ENCODE data around the gene NCOA7. TPM values are rescaled to one million over a fixed set of nuclear protein-coding genes. Genes with fewer than 3 reads are reported as not detected.
"Not testable (repeated sequence)": the region's sequence is repeated elsewhere in the genome, so short reads cannot be mapped to it uniquely, and the experiment has no call there.

Gene NCOA7
- total RNA-seq, 1 experiment from 2014 or later, result 51.0 TPM

GRCh38 chr6:125932451-125932795, 141.7 kb downstream of the NCOA7 start:
- intact Hi-C loops (cut with micrococcal nuclease; ENCODE audit: unreplicated experiment), result no loop called here
- no peaks in the 10 kb centered on the region for H3K27me3 ChIP-seq (ENCODE audit: insufficient read depth, low read depth)
- no peak overlapping the region for H3K27ac ChIP-seq
- H3K79me2 ChIP-seq (ENCODE audit: low read depth), result no peaks in the 10 kb centered on the region
- ChIA-PET CTCF (no interaction called here), POLR2A (ENCODE audit: unreplicated experiment) (interaction anchor here (0.6 kb wide), 1 partner anchor 75 kb away, joined by 9 read pairs; no protein-coding TSS in a partner anchor)
- H4K20me1 ChIP-seq (ENCODE audit: insufficient read depth), result no peaks in the 10 kb centered on the region
- no peak for DNase-seq
- no peaks in the 10 kb centered on the region; the same call in 1 of the 2 replicates for H3K9me3 ChIP-seq (ENCODE audit: insufficient read depth, low read depth)
- no peak overlapping the region for H2AFZ ChIP-seq
- H3F3A ChIP-seq (ENCODE audit: insufficient read depth, low read depth), result peaks cover 26% of the 10 kb centered on the region; the same call in 1 of the 2 replicates
- BruUV-seq (replicated peaks), result no TSS peak
- no peaks in the 10 kb centered on the region for H3K9me2 ChIP-seq (ENCODE audit: insufficient read depth)
- no peaks in the 10 kb centered on the region for H3K4me1 ChIP-seq (replicated peaks; ENCODE audit: insufficient read depth)
- H3K36me3 ChIP-seq (ENCODE audit: low read depth), result peaks cover 24% of the 10 kb centered on the region
- no peak for TF ChIP-seq CTCF (conservative IDR thresholded peaks at IDR 0.05)
- TF ChIP-seq EZH2 (IDR thresholded peaks at IDR 0.05; ENCODE audit: low read depth), result no peak
- no peak overlapping the region for H3K4me2 ChIP-seq
- H3K4me3 ChIP-seq, result no peak overlapping the region

- H3F3A ChIP-seq (ENCODE audit: insufficient read depth, low read depth), result peaks cover 19% of the 10 kb centered on the region
- H3K4me3 ChIP-seq; H3K27ac ChIP-seq; BruUV-seq (replicated peaks); H3K79me2 ChIP-seq (ENCODE audit: low read depth); intact Hi-C loops (cut with micrococcal nuclease; ENCODE audit: unreplicated experiment); H4K20me1 ChIP-seq (ENCODE audit: insufficient read depth); POLR2A ChIA-PET (ENCODE audit: unreplicated experiment); CTCF ChIA-PET; H3K27me3 ChIP-seq (ENCODE audit: insufficient read depth, low read depth); H3K9me3 ChIP-seq (ENCODE audit: insufficient read depth, low read depth); H3K4me2 ChIP-seq; H2AFZ ChIP-seq; H3K9me2 ChIP-seq (ENCODE audit: insufficient read depth); DNase-seq; H3K36me3 ChIP-seq (ENCODE audit: low read depth): not testable (repeated sequence)
- H3K4me1 ChIP-seq (replicated peaks; ENCODE audit: insufficient read depth), result peaks cover 15% of the 10 kb centered on the region
These were observed 144.8 kb downstream of the NCOA7 start for GRCh38 chr6:125935520-125935919.

GRCh38 chr6:125939026-125939425, 148.3 kb downstream of the NCOA7 start:
- DNase-seq, result no peak
- no peak for TF ChIP-seq EZH2 (IDR thresholded peaks at IDR 0.05; ENCODE audit: low read depth)
- no peak for TF ChIP-seq CTCF (conservative IDR thresholded peaks at IDR 0.05)
- BruUV-seq (replicated peaks), result no TSS peak
- Histone ChIP-seq H3K9me3 (ENCODE audit: insufficient read depth, low read depth) (no peaks in the 10 kb centered on the region; the same call in 1 of the 2 replicates), H3K4me1 (replicated peaks; ENCODE audit: insufficient read depth) (peaks cover 50% of the 10 kb centered on the region), H3K9me2 (ENCODE audit: insufficient read depth) (no peaks in the 10 kb centered on the region), H3K36me3 (ENCODE audit: low read depth) (no peaks in the 10 kb centered on the region), H3K4me3 (no peak overlapping the region), H2AFZ (no peak overlapping the region), H3K27ac (no peak overlapping the region), H3K4me2 (no peak overlapping the region), H3F3A (ENCODE audit: insufficient read depth, low read depth) (peaks cover 40% of the 10 kb centered on the region), H3K27me3 (ENCODE audit: insufficient read depth, low read depth) (no peaks in the 10 kb centered on the region), H3K79me2 (ENCODE audit: low read depth) (no peaks in the 10 kb centered on the region), H4K20me1 (ENCODE audit: insufficient read depth) (no peaks in the 10 kb centered on the region)
- CTCF ChIA-PET, result no interaction called here
- intact Hi-C loops (cut with micrococcal nuclease; ENCODE audit: unreplicated experiment), result no loop called here
- POLR2A ChIA-PET (ENCODE audit: unreplicated experiment), result no interaction called here

- ChIA-PET POLR2A (ENCODE audit: unreplicated experiment) (interaction anchor here (0.7 kb wide), 1 partner anchor 21 kb away, joined by 3 read pairs; no protein-coding TSS in a partner anchor), CTCF (no interaction called here)
- Histone ChIP-seq H3K9me2 (ENCODE audit: insufficient read depth) (no peaks in the 10 kb centered on the region), H3K79me2 (ENCODE audit: low read depth) (no peaks in the 10 kb centered on the region), H3K27me3 (ENCODE audit: insufficient read depth, low read depth) (no peaks in the 10 kb centered on the region), H3K4me1 (replicated peaks; ENCODE audit: insufficient read depth) (peaks cover 57% of the 10 kb centered on the region), H2AFZ (no peak overlapping the region), H3K9me3 (ENCODE audit: insufficient read depth, low read depth) (no peaks in the 10 kb centered on the region; the same call in 1 of the 2 replicates), H3K36me3 (ENCODE audit: low read depth) (no peaks in the 10 kb centered on the region), H4K20me1 (ENCODE audit: insufficient read depth) (no peaks in the 10 kb centered on the region), H3K4me3 (no peak overlapping the region), H3K27ac (peak overlapping the region; percentile 76), H3K4me2 (peak overlapping the region; percentile 48), H3F3A (ENCODE audit: insufficient read depth, low read depth) (peaks cover 41% of the 10 kb centered on the region)
- BruUV-seq (replicated peaks), result no TSS peak
- DNase-seq, result no peak
- no peak for TF ChIP-seq CTCF (conservative IDR thresholded peaks at IDR 0.05)
- no peak for TF ChIP-seq EZH2 (IDR thresholded peaks at IDR 0.05; ENCODE audit: low read depth)
- intact Hi-C loops (cut with micrococcal nuclease; ENCODE audit: unreplicated experiment), result loop anchor here (10.0 kb wide), 1 partner anchor 745 kb away; no protein-coding TSS in a partner anchor
These were observed 149.0 kb downstream of the NCOA7 start for GRCh38 chr6:125939791-125940190.

All from PC-9 (cell line).